Measurements from ENCODE around the gene COPS8.

DNA sequence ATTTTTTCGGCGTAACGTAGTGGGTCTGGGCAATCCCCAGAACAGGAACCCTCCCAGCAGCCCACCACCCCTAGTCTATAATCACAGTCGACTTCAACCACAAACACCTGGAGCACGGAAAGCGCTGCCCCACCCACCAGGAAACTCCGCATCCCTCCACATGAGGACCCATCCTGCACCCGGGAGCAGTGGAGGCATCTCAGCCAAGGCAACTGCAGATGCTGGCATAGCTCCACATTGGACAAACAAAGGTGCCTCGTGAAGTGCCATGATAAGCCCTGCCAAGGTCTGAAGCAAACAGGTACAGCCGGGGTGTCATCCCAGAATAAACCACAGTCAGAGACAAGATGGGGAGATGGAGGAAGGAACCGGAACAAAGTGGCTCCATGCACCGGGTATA is 24.3 kb upstream of the COPS8 start:
- TF ChIP-seq JUND (IDR thresholded peaks at IDR 0.05; ENCODE audit: low read length) (no peak), EZH2 (IDR thresholded peaks at IDR 0.05; ENCODE audit: low read depth, low read length, severe bottlenecking) (no peak), POLR2A (IDR thresholded peaks at IDR 0.05; ENCODE audit: control extremely low read depth in 1 of 2, low read depth in 2 of 2, low read length in 2 of 2) (no peak), POLR2AphosphoS5 (IDR thresholded peaks at IDR 0.05; ENCODE audit: low read depth, low read length) (no peak), ZNF274 (IDR thresholded peaks at IDR 0.05; ENCODE audit: borderline replicate concordance, extremely low read depth, low read length) (no peak), ASH2L (IDR thresholded peaks at IDR 0.05; ENCODE audit: low read length) (no peak), TBP (IDR thresholded peaks at IDR 0.05; ENCODE audit: low read depth, low read length) (no peak), JUN (IDR thresholded peaks at IDR 0.05; ENCODE audit: low read depth, low read length) (no peak), SP2 (IDR thresholded peaks at IDR 0.05; ENCODE audit: low read length) (no peak)
- TF ChIP-seq, protein P1, sequence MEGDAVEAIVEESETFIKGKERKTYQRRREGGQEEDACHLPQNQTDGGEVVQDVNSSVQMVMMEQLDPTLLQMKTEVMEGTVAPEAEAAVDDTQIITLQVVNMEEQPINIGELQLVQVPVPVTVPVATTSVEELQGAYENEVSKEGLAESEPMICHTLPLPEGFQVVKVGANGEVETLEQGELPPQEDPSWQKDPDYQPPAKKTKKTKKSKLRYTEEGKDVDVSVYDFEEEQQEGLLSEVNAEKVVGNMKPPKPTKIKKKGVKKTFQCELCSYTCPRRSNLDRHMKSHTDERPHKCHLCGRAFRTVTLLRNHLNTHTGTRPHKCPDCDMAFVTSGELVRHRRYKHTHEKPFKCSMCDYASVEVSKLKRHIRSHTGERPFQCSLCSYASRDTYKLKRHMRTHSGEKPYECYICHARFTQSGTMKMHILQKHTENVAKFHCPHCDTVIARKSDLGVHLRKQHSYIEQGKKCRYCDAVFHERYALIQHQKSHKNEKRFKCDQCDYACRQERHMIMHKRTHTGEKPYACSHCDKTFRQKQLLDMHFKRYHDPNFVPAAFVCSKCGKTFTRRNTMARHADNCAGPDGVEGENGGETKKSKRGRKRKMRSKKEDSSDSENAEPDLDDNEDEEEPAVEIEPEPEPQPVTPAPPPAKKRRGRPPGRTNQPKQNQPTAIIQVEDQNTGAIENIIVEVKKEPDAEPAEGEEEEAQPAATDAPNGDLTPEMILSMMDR (IDR thresholded peaks at IDR 0.05; ENCODE audit: control extremely low read depth in 1 of 3, insufficient read depth in 1 of 3, low read depth in 1 of 3, low read length in 3 of 3), result no peak

Measured in H1 (cell line).